Esophagus squamous epithelium (tissue), 5 donors: ENCODE results near the gene CYP26B1. TPM values are rescaled to one million over a fixed set of nuclear protein-coding genes. Genes with fewer than 3 reads are reported as not detected.

Experiments used
- DNase-seq: peaks from one replicate; lab custom pipeline; 2025; lab: John Stamatoyannopoulos, UW
- H3K27ac ChIP-seq, 4 donors: fragments of 200-600 bp; sonication (generic); one replicate each; pipeline ENCODE4 v1.5.1; 2016 to 2019; ENCODE audit warnings: mild to moderate bottlenecking in 1 of 4
- H3K27me3 ChIP-seq, 4 donors: fragments of 200-600 bp; sonication (generic); 1 replicate in 3 of 4; 2 replicates in 1 of 4; pipeline versions ENCODE4 v1.5.1 to v1.6.0; 2017 to 2021; ENCODE audit warnings: antibody characterized with exemption in 1 of 4
- H3K36me3 ChIP-seq, 3 donors: fragments of 200-600 bp; sonication (generic); one replicate each; pipeline ENCODE4 v1.5.1; 2016 to 2019
- H3K4me1 ChIP-seq, 3 donors: fragments of 200-600 bp; sonication (generic); one replicate each; pipeline ENCODE4 v1.5.1; 2017 to 2019
- H3K4me3 ChIP-seq, 4 donors: fragments of 200-600 bp; sonication (generic); 1 replicate in 3 of 4; 2 replicates in 1 of 4; pipeline ENCODE4 v1.5.1; 2016 to 2019; ENCODE audit warnings: mild to moderate bottlenecking in 2 of 4, moderate library complexity in 1 of 4
- H3K9me3 ChIP-seq, 3 donors: fragments of 200-600 bp; sonication (generic); one replicate each; pipeline ENCODE4 v1.5.1; 2016 to 2019
- POLR2A ChIP-seq, 4 donors: fragments of 450-650 bp; IDR thresholded peaks; one replicate each; pipeline ENCODE4 v1.6.1; 2017; ENCODE audit warnings: antibody characterized with exemption in 4 of 4, mild to moderate bottlenecking in 4 of 4, moderate library complexity in 3 of 4
- WGBS, 2 donors: methylation state at CpG; one replicate each; pipeline ENCODE4 v1.1.5; 2018; 5-methylcytosine and 5-hydroxymethylcytosine counted together
- intact Hi-C: fragments of 100-400 bp; cut with DNase I; formaldehyde crosslinking; loops from one replicate; pipeline ENCODE4 v1.15.0; 2022
- total RNA-seq, 4 donors: library from RNA; depleted of rRNA; stranded (reverse); fragments of >200 nt; gene quantifications; one replicate each; pipeline ENCODE4 v1.1.0, GENCODE V29; 2016
- TF ChIP-seq, protein P1 (sequence below), 6 experiments: fragments of 450-650 bp in 4 of 6; fragments of 200-600 bp in 2 of 6; sonication (generic) in 2 of 6; IDR thresholded peaks; one replicate each; pipeline ENCODE4 v1.5.1; 2016 to 2019; ENCODE audit warnings: antibody characterized with exemption in 6 of 6, mild to moderate bottlenecking in 4 of 6, moderate library complexity in 4 of 6
- donor health status: DM: yes; HTN: yes; CAD: no.

Gene CYP26B1
- total RNA-seq, 4 donors from 2014 or later, result 0.62 to 6.7 (median 1.3) TPM

- intact Hi-C loops, result no loop called here
- Histone ChIP-seq H3K9me3 (no peaks in the 10 kb centered on the region), H3K27ac (no peak overlapping the region), H3K4me3 (no peak overlapping the region), H3K36me3 (peaks cover 0 to 29% (median 0%) of the 10 kb centered on the region in 3 donors), H3K4me1 (peaks cover 0 to 32% (median 11%) of the 10 kb centered on the region in 3 donors), H3K27me3 (peaks cover 0 to 7% (median 0%) of the 10 kb centered on the region in 4 donors)
- DNase-seq, result no peak
- no peak for TF ChIP-seq POLR2A (IDR thresholded peaks at IDR 0.05)
- TF ChIP-seq, protein P1, sequence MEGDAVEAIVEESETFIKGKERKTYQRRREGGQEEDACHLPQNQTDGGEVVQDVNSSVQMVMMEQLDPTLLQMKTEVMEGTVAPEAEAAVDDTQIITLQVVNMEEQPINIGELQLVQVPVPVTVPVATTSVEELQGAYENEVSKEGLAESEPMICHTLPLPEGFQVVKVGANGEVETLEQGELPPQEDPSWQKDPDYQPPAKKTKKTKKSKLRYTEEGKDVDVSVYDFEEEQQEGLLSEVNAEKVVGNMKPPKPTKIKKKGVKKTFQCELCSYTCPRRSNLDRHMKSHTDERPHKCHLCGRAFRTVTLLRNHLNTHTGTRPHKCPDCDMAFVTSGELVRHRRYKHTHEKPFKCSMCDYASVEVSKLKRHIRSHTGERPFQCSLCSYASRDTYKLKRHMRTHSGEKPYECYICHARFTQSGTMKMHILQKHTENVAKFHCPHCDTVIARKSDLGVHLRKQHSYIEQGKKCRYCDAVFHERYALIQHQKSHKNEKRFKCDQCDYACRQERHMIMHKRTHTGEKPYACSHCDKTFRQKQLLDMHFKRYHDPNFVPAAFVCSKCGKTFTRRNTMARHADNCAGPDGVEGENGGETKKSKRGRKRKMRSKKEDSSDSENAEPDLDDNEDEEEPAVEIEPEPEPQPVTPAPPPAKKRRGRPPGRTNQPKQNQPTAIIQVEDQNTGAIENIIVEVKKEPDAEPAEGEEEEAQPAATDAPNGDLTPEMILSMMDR (IDR thresholded peaks at IDR 0.05), result no peak
- WGBS, 2 donors, result 83 to 88% methylated on average over 1 to 4 of the region's 8 CpGs
Measured at GRCh38 chr2:72135921-72136320, 11.7 kb downstream of the CYP26B1 start.

DNA sequence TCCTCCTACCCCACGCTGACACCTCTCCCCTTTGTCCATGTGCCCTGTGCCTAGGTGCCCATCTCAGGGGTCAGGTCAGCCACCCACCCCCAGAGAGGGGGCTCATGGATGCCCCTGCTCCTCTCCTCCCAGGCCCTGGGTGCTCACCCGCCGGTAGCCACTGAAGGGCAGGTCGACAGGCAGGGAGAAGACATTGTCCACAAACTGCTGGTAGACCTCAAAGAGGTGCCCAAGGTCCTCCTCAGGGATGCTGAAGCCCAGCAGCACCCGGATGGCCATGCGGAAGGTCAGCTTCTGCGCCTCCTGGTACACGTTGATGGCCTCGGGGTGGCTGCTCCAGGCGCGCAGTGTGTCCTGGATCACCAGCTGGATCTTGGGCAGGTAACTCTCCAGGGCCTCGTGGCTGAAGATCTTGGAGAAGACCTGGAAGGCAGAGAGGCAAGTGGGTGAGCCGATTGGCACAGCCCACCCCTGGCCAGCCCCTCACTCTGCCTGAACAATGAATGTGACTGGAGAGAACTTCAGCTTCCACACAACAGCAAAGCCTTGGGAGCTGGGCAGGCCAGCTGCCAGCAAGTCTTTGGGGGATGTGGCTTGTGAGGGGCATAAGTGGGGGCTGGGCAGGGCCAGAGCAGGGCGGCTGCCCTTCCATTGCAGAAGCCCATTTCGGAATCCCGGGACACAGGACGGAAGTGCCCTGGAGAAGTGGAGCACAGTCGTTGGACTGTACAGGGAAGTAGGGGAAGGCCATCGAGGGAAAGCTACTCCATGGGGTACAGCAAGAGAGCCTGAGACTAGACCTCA lies 12.5 kb downstream of the CYP26B1 start:
- no peaks in the 10 kb centered on the region for H3K9me3 ChIP-seq
- no peak overlapping the region for H3K4me3 ChIP-seq
- H3K27ac ChIP-seq, result no peak overlapping the region
- intact Hi-C loops, result no loop called here
- 67 to 76% methylated on average over 1 to 6 of the region's 19 CpGs for WGBS, 2 donors
- peaks cover 0 to 29% (median 0%) of the 10 kb centered on the region in 3 donors for H3K36me3 ChIP-seq
- H3K4me1 ChIP-seq, result peaks cover 0 to 39% (median 12%) of the 10 kb centered on the region in 3 donors
- TF ChIP-seq, protein P1 (IDR thresholded peaks at IDR 0.05), result no peak
- no peak for TF ChIP-seq POLR2A (IDR thresholded peaks at IDR 0.05)
- no peak for DNase-seq
- peaks cover 0 to 9% (median 0%) of the 10 kb centered on the region in 4 donors for H3K27me3 ChIP-seq

- intact Hi-C loops, result no loop called here
- TF ChIP-seq, protein P1 (IDR thresholded peaks at IDR 0.05), result no peak
- TF ChIP-seq POLR2A (IDR thresholded peaks at IDR 0.05), result no peak
- 65 to 84% methylated on average over 7 to 8 of the region's 10 CpGs for WGBS, 2 donors
- Histone ChIP-seq H3K27me3 (peaks cover 0 to 9% (median 0%) of the 10 kb centered on the region in 4 donors), H3K4me1 (peaks cover 0 to 46% (median 16%) of the 10 kb centered on the region in 3 donors), H3K36me3 (peaks cover 0 to 29% (median 0%) of the 10 kb centered on the region in 3 donors), H3K4me3 (no peak overlapping the region), H3K27ac (no peak overlapping the region), H3K9me3 (no peaks in the 10 kb centered on the region)
- DNase-seq, result no peak
Measured at GRCh38 chr2:72134408-72134996, 13.2 kb downstream of the CYP26B1 start.

DNA sequence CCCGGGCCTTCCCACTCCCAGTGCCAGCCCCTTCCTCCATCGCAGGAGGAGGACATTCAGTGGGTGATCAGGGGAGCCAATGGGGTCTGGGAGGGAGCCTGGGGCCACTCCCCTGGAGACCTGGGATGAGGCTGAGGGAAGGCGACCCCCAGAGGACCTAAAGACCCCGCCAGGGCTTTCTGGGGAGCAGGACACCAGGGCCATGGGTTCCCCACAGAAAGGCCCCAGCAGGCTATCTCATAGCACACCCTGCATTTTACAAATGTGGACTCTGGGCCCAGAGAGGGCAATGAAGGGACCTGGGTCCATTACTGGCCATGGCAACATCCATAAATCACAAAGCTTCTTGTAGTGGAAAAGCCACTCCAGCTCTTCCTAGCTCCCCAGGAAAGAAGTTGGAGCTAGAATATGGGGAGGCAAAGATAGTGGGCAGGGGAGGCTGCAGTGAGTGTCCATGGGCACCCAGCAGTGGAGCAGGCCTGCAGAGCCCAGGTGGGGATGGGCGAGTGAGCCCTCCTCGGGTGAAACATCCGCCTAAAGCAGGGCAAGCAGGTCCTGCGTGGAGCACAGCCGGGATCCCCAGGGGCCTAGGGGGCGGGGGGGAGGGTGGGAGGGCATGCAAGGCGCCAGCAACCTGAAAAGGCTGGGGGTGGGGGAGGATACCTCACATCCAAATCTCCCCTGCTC lies 13.8 kb downstream of the CYP26B1 start:
- Histone ChIP-seq H3K36me3 (peaks cover 0 to 29% (median 0%) of the 10 kb centered on the region in 3 donors), H3K4me1 (peaks cover 0 to 43% (median 16%) of the 10 kb centered on the region in 3 donors), H3K27ac (no peak overlapping the region), H3K9me3 (no peaks in the 10 kb centered on the region), H3K4me3 (no peak overlapping the region), H3K27me3 (peaks cover 0 to 9% (median 0%) of the 10 kb centered on the region in 4 donors)
- intact Hi-C loops, result no loop called here
- TF ChIP-seq, protein P1 (IDR thresholded peaks at IDR 0.05), result no peak
- TF ChIP-seq POLR2A (IDR thresholded peaks at IDR 0.05), result no peak
- DNase-seq, result no peak
- 83% methylated on average over 1 of the region's 11 CpGs; no CpG with 5 or more reads in 1 of the 2 donors for WGBS, 2 donors
